ENCODE measurements around the gene RCOR1. TPM values are rescaled to one million over a fixed set of nuclear protein-coding genes. Genes with fewer than 3 reads are reported as not detected.
A peak's percentile ranks its signal among the peaks of the same experiment; 100 is the strongest.

The RCOR1 gene
- total and polyA plus RNA-seq, 2 donors from 2014 or later, result 4.9 to 17.9 TPM

GRCh38 chr14:102759456-102760187 is 167.2 kb downstream of the RCOR1 start:
- FAIRE-seq, result no peak
- H3K36me3 ChIP-seq (ENCODE audit: control insufficient read depth in 2 of 3, insufficient read depth in 3 of 3, low read length in 3 of 3), result no peaks in the 10 kb centered on the region
- H3K4me1 ChIP-seq (ENCODE audit: control insufficient read depth in 2 of 3, insufficient read depth in 2 of 3, low read depth in 1 of 3, low read length in 3 of 3), result no peaks in the 10 kb centered on the region
- H3K9ac ChIP-seq (ENCODE audit: low read length in 3 of 3), result no peak overlapping the region
- no peak for TF ChIP-seq CTCF (IDR thresholded peaks at IDR 0.05; ENCODE audit: borderline replicate concordance, extremely low read depth, insufficient read depth)
- H3K4me3 ChIP-seq (ENCODE audit: low read length in 3 of 3), result no peak overlapping the region
- no peaks in the 10 kb centered on the region for H3K9me3 ChIP-seq (ENCODE audit: control insufficient read depth in 2 of 3, insufficient read depth in 1 of 3, low read length in 3 of 3)
- DNase-seq, result peak in 1 of 5 donors; percentile 23
- H3K27me3 ChIP-seq (ENCODE audit: control insufficient read depth, insufficient read depth, low read length), result no peaks in the 10 kb centered on the region
- H3K27ac ChIP-seq (ENCODE audit: low read depth in 2 of 2, low read length in 2 of 2), result no peak overlapping the region
- intact Hi-C loops (cut with DNase I), result no loop called here

- no peak overlapping the region for H3K9ac ChIP-seq (ENCODE audit: low read length in 3 of 3)
- H3K27ac ChIP-seq (ENCODE audit: low read depth in 2 of 2, low read length in 2 of 2), result no peak overlapping the region
- no peaks in the 10 kb centered on the region for H3K9me3 ChIP-seq (ENCODE audit: control insufficient read depth in 2 of 3, insufficient read depth in 1 of 3, low read length in 3 of 3)
- FAIRE-seq (no peak), DNase-seq (peak in 2 of 5 donors; percentile 40 to 43)
- H3K27me3 ChIP-seq (ENCODE audit: control insufficient read depth, insufficient read depth, low read length), result no peaks in the 10 kb centered on the region
- intact Hi-C loops (cut with DNase I), result no loop called here
- no peak overlapping the region for H3K4me3 ChIP-seq (ENCODE audit: low read length in 3 of 3)
- TF ChIP-seq CTCF (IDR thresholded peaks at IDR 0.05; ENCODE audit: borderline replicate concordance, extremely low read depth, insufficient read depth), result no peak
- no peaks in the 10 kb centered on the region for H3K36me3 ChIP-seq (ENCODE audit: control insufficient read depth in 2 of 3, insufficient read depth in 3 of 3, low read length in 3 of 3)
- H3K4me1 ChIP-seq (ENCODE audit: control insufficient read depth in 2 of 3, insufficient read depth in 2 of 3, low read depth in 1 of 3, low read length in 3 of 3), result no peaks in the 10 kb centered on the region
Observed at GRCh38 chr14:102760496-102761193, 168.2 kb downstream of the RCOR1 start.

- Histone ChIP-seq H3K36me3 (ENCODE audit: control insufficient read depth in 2 of 3, insufficient read depth in 3 of 3, low read length in 3 of 3) (no peaks in the 10 kb centered on the region), H3K4me1 (ENCODE audit: control insufficient read depth in 2 of 3, insufficient read depth in 2 of 3, low read depth in 1 of 3, low read length in 3 of 3) (no peaks in the 10 kb centered on the region), H3K27ac (ENCODE audit: low read depth in 2 of 2, low read length in 2 of 2) (no peak overlapping the region), H3K9ac (ENCODE audit: low read length in 3 of 3) (no peak overlapping the region), H3K9me3 (ENCODE audit: control insufficient read depth in 2 of 3, insufficient read depth in 1 of 3, low read length in 3 of 3) (no peaks in the 10 kb centered on the region), H3K27me3 (ENCODE audit: control insufficient read depth, insufficient read depth, low read length) (no peaks in the 10 kb centered on the region), H3K4me3 (ENCODE audit: low read length in 3 of 3) (no peak overlapping the region)
- FAIRE-seq (no peak), DNase-seq (no peak)
- intact Hi-C loops (cut with DNase I), result no loop called here
- TF ChIP-seq CTCF (IDR thresholded peaks at IDR 0.05; ENCODE audit: borderline replicate concordance, extremely low read depth, insufficient read depth), result no peak
Observed at GRCh38 chr14:102761206-102761605, 168.8 kb downstream of the RCOR1 start.

Data from kidney (tissue), 14 donors.